ENCODE measurements around the gene GALNT5.

DNA sequence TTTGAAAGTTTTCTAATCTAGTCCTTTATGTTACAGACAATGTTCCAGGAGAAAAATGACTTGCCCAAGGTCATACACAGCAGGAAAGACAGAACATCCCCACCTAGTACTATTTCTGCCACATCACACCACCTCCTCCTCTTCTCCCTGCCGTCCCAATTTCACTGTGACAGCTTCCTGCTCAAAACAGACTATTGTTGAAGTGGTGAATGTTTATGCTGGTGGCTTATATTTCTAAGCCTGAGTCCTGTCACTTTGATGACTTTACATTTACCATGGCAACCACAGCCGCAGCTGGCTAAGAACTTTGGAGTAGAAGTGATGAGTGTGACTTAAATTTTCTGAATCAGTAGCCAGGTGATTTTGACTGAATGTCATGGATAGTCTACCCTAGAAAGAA is 10.0 kb downstream of the GALNT5 start:
- TF ChIP-seq, protein P1, sequence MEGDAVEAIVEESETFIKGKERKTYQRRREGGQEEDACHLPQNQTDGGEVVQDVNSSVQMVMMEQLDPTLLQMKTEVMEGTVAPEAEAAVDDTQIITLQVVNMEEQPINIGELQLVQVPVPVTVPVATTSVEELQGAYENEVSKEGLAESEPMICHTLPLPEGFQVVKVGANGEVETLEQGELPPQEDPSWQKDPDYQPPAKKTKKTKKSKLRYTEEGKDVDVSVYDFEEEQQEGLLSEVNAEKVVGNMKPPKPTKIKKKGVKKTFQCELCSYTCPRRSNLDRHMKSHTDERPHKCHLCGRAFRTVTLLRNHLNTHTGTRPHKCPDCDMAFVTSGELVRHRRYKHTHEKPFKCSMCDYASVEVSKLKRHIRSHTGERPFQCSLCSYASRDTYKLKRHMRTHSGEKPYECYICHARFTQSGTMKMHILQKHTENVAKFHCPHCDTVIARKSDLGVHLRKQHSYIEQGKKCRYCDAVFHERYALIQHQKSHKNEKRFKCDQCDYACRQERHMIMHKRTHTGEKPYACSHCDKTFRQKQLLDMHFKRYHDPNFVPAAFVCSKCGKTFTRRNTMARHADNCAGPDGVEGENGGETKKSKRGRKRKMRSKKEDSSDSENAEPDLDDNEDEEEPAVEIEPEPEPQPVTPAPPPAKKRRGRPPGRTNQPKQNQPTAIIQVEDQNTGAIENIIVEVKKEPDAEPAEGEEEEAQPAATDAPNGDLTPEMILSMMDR (conservative IDR thresholded peaks at IDR 0.05 in 1 of 2, IDR thresholded peaks at IDR 0.05 in 1 of 2; ENCODE audit: low read depth in 1 of 2, low read length in 2 of 2): no peak
- no peak for TF ChIP-seq EZH2 (IDR thresholded peaks at IDR 0.05; ENCODE audit: low read length, missing control alignments)
